Dermis microvascular lymphatic vessel endothelial cell (primary cell): ENCODE results near the gene OOSP3. TPM values are rescaled to one million over a fixed set of nuclear protein-coding genes. Genes with fewer than 3 reads are reported as not detected.
"Not testable (repeated sequence)": the region's sequence is repeated elsewhere in the genome, so short reads cannot be mapped to it uniquely, and the experiment has no call there.

ENCODE experiments used
- DNase-seq, 2 donors: peaks; one replicate each; pipeline versions ENCODE4 v3.0.0 to v3.0.0-alpha.2; 2010; ENCODE audit warnings: low read depth in 2 of 2
- total RNA-seq: library from RNA; depleted of rRNA; stranded (reverse); fragments of >200 nt; gene quantifications from 2 replicates; pipeline ENCODE4 v1.2.1, GENCODE V29; 2014

The OOSP3 gene
- total RNA-seq, 1 donor from 2014 or later: 0.13 TPM

GRCh38 chr11:59875856-59876519 is 2.6 kb upstream of the OOSP3 start:
- no peak for DNase-seq

- DNase-seq: no peak
Measured at GRCh38 chr11:59877325-59877724, 1.3 kb upstream of the OOSP3 start.

GRCh38 chr11:59877784-59878183 is 798 bp upstream of the OOSP3 start:
- no peak for DNase-seq

- no peak for DNase-seq
Measured at GRCh38 chr11:59879567-59879966, 985 bp downstream of the OOSP3 start.

GRCh38 chr11:59883597-59883996 is 5.0 kb downstream of the OOSP3 start:
- no peak for DNase-seq

- not testable (repeated sequence) for DNase-seq
Measured at GRCh38 chr11:59887156-59887555, 8.6 kb downstream of the OOSP3 start.

- DNase-seq: peak in 1 of 2 donors; percentile 17
Measured at GRCh38 chr11:59891781-59892181, 13.2 kb downstream of the OOSP3 start.

- DNase-seq: no peak
Measured at GRCh38 chr11:59894616-59895015, 16.0 kb downstream of the OOSP3 start.

GRCh38 chr11:59898046-59898445 is 19.5 kb downstream of the OOSP3 start:
- no peak for DNase-seq

GRCh38 chr11:59898650-59899049 is 20.1 kb downstream of the OOSP3 start:
- no peak for DNase-seq

GRCh38 chr11:59899532-59899931 is 20.9 kb downstream of the OOSP3 start:
- DNase-seq: peak in 1 of 2 donors; percentile 46

GRCh38 chr11:59900366-59901126 is 22.0 kb downstream of the OOSP3 start:
- DNase-seq: peak in 1 of 2 donors; percentile 16

GRCh38 chr11:59901306-59901705 is 22.7 kb downstream of the OOSP3 start:
- peak; percentile 98 to 99 for DNase-seq

GRCh38 chr11:59903569-59903968 is 25.0 kb downstream of the OOSP3 start:
- DNase-seq: not testable (repeated sequence)

GRCh38 chr11:59918480-59918879 is 39.9 kb downstream of the OOSP3 start:
- no peak for DNase-seq

- peak; percentile 65 to 71 for DNase-seq
Measured at GRCh38 chr11:59918987-59919589, 40.5 kb downstream of the OOSP3 start.

- peak in 1 of 2 donors; percentile 12 for DNase-seq
Measured at GRCh38 chr11:59923813-59924212, 45.2 kb downstream of the OOSP3 start.

- no peak for DNase-seq
Measured at GRCh38 chr11:59931688-59932087, 53.1 kb downstream of the OOSP3 start.

- DNase-seq: no peak
Measured at GRCh38 chr11:59938132-59938531, 59.5 kb downstream of the OOSP3 start, which contains the start of gene OOSP1. Gene OOSP1 (plus strand): TSS chr11:59938432. CDS start chr11:59938455, 23 bp downstream.

GRCh38 chr11:59938718-59939117 is 60.1 kb downstream of the OOSP3 start:
- no peak for DNase-seq

GRCh38 chr11:59939482-59939881 is 60.9 kb downstream of the OOSP3 start:
- no peak for DNase-seq

- DNase-seq: no peak
Measured at GRCh38 chr11:59941091-59941490, 62.5 kb downstream of the OOSP3 start.
